ENCODE data around the gene RASA3.
"Not testable (repeated sequence)": the region's sequence is repeated elsewhere in the genome, so short reads cannot be mapped to it uniquely, and the experiment has no call there.

The RASA3 gene

DNA sequence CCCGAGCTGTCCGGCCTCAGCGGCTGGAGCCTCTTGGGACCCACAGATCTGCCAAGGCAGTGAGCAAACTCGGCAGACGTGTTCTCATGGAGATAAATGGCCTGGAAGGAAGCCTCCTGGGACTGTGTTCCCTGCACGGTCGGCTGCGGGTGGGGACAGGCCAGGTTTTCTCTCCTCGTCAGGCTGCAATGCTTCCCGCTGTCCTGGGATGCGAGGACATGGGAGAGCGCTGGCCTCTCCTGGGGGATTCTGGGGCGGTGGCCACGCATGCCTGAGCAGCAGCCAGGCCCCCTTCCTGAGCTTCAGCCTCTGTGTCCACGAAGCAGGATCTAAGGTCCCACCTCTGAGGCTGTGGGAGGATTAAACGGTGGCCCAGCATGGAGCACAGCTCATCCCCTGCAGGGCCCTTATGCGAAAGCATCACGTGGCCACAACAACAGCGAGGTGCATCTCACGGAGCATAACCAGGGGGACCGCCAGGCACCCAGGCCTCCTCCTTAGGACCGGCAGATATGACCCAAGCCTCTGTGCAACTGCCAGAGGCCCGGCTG, 137.3 kb downstream of the RASA3 start:
- DNase-seq (ENCODE audit: low read depth, low spot score): no peak
- H3K4me3 ChIP-seq (ENCODE audit: low read length): no peak overlapping the region

DNA sequence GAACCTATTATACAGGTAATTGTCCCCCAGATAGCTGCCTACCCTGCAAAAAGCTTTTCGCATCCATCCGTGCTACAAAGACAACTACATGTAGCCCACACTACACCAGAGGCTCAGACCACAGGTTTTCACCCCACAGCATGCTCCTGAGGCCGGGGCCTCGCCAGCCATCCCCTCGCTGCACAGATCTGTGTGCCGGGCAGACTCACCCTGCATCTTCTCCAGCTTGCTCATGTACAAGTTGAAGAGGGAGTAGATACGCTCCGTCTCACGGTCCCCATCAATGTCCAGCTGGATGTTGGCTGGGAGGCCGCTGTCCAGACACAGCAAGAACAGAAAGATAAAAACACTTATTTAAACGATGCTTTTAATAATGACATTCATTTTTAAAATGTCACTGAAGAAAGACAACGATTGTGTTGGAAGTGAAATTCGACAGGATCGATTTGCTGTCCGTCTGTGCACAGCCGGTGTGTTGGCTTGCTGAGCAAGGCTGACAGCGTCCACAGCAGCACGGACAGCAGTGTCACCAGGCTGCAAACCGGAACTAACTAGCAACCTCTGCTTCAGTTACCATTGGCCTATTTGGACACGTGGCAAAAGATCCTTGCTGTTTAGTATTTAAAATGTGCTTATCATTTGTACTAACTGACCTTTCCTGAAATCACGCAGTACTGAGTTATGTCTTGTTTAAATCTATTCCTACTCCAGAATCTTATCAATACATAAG, 140.0 kb downstream of the RASA3 start:
- no peak overlapping the region for H3K4me3 ChIP-seq (ENCODE audit: low read length)
- DNase-seq (ENCODE audit: low read depth, low spot score): no peak

DNA sequence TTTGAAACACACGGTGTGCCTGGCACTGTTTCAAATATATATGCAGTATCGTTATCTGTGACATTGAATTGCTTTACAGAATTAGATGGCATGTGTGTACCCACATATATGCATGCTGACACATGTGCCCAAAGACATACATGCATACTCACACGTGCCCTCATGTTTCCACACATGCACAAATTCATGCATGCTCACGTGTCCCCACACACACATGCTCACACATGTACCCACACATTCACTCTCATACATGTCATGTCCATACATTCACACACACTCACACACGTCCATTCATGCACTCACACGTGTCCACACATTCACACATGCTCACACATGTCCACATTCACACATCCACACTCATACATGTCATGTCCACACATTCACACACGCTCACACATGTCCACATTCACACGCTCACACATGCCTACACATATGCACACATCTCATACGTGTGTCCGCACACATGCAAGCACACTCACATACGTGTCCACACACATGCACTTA, 140.7 kb downstream of the RASA3 start:
- no peak overlapping the region for H3K4me3 ChIP-seq (ENCODE audit: low read length)

DNA sequence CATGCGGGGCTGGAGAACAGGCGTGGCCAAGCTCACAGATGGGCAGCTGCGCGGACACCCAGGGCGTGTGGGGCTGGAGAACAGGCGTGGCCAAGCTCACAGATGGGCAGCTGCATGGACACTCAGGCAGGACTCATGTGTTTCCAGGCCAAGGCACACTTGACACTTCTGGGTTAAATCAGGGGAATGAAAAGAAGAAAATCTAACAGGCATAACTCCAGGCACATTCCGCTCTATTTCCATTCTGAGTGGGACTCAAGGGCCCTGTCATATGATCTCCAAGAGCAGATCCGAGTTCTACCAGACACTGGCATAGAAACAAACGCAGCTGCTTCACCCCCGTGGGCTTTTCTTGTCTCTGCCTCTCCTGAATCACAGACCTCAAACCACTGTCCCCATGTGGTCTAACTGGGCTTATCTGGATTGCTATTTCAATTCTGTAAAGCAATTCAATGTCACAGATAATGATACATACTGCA, 141.2 kb downstream of the RASA3 start:
- no peak overlapping the region for H3K4me3 ChIP-seq (ENCODE audit: low read length)
- no peak for DNase-seq (ENCODE audit: low read depth, low spot score)

More for the DNA sequence above, 140.7 kb downstream of the RASA3 start:
- DNase-seq (ENCODE audit: low read depth, low spot score): no peak

DNA sequence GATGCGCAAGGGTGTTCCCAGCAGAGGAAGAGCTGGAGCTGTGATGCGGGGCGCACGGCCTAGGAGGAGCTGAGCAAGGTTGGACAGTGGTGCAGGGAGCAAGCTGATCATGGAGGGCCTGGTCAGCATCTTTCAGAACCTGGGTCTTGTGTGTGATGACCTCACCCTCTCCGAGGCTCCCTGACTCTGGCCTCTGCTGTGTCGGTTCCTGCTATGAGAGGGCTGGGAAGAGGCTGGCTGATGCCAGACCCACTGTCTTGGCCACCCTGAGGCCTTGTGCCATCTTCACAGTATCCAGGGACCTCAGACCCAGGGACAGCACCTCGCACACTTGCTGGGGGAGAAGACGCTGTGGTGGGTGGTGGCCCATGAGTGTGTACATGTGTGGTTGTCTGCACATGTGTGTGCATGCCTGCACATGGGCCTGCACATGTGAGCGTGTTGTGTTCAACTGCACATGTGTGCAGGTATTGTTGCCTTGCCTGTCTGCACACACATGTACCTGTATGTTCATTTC, 142.0 kb downstream of the RASA3 start:
- no peak for DNase-seq (ENCODE audit: low read depth, low spot score)
- no peak overlapping the region for H3K4me3 ChIP-seq (ENCODE audit: low read length)

DNA sequence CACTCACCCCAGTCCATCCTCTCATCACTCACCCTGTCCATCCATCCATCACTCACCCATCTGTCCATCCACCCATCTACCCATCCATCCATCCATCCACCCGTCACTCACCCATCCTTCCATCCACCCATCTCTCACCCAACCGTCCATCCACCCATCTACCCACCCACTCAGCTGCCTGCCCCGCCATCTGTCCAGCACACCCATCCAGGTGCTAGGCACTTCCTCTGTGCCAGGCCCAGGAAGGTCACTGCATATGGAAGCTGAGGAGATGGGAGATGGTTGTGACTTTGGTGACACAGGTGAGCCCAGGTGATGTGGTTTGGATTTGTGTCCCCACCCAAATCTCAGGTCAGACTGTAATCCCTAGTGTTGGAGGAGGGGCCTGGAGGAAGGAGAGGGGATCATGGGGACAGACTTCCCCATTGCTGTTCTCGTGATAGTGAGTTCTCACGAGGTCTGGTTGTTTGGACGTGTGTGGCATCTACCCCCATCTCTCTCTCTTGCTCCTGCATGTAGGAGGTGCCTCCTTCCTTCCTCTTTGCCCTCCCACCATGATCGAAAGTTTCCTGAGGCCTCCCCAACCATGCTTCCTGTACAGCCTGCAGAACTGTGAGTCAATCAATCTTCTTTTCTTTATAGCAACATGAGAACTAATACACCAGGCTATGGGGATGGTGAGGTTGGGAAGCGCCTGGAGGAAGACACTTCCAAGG, 142.7 kb downstream of the RASA3 start:
- no peak for DNase-seq (ENCODE audit: low read depth, low spot score)

DNA sequence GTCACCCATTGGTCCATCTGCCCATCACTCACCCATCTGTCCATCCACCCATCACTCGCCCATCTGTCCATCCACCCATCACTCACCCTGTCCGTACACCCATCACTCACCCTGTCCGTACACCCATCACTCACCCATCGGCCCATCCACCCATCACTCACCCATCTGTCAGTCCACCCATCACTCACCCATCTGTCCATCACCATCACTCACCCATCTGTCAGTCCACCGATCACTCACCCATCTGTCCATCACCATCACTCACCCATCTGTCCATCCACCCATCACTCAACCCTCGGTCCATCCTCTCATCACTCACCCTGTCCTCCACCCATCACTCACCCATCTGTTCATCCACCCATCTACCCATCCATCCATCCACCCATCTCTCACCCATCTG, 143.6 kb downstream of the RASA3 start:
- not testable (repeated sequence) for DNase-seq (ENCODE audit: low read depth, low spot score); H3K4me3 ChIP-seq (ENCODE audit: low read length)

More for the DNA sequence above, 142.7 kb downstream of the RASA3 start:
- no peak overlapping the region for H3K4me3 ChIP-seq (ENCODE audit: low read length)

DNA sequence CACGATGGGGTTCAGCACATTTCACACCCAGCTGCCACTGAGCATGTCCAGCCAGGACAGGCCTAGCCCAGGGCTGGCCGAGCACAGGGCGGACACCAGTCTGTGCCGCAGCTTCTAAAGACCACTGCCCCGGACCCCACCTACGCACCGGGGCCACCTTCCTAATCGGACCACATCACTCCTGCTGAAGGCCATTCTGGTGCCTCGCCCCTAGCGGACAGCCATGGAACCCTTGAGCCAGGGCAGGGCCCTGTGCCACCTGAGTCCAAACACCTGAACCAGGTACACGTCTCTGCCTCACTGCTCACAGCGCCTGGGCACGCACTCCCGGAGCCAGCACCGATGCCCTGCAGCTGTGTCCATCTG, 150.1 kb downstream of the RASA3 start:
- H3K4me3 ChIP-seq (ENCODE audit: low read length): no peak overlapping the region
- no peak for DNase-seq (ENCODE audit: low read depth, low spot score)

DNA sequence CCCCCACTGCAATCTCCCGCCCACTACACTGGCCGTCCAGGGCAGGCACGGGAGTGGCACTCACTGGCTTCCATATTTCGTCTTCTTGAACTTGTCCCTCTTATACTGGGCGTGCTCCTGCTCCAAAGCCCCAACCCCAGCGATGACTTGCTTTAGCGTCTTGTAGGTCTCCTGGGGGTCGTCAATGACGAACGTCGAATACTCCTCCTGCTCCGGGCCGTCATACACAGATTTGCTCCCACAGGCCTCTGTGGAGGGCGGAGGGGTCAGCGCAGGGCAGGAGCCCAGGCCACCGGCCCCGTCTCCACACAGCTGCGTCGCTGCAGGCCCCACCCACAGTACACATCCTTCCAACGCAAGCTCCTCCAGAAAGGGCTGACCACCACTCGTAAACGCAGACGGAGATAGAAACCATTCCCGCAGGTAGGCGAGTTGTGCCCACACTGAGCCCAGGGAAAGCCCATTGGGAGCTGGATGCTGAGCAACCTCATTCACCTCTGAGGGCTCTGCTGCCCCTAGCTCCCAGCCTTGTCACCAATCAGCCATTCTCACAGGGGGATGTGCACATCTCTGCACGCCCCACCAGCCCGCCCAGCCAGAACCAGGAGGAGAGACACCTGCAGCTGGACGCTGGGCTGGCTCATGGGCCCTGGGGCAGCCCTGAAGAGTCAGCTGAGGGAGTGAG, 150.7 kb downstream of the RASA3 start:
- no peak for DNase-seq (ENCODE audit: low read depth, low spot score)
- H3K4me3 ChIP-seq (ENCODE audit: low read length): no peak overlapping the region

DNA sequence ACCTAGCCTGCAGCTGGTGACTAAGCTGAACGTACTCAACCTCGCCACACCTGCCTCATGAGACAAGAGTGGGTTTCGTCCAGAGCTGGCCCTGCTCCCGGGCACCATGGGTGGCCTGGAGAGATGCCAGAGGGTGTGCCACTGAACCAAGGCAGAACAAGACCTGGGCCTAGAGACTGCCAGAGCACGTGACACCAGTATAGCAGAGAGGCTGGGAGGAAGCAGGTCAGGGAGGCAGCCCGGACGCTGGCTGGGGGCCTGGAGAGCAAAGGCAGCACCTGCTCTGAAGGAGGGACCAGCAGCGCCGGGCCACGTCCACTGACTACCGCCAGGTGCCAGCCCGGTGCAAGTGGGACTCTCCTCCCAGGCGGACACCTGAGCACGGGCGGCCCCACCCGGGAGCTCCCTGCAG, 151.2 kb downstream of the RASA3 start:
- no peak overlapping the region for H3K4me3 ChIP-seq (ENCODE audit: low read length)
- DNase-seq (ENCODE audit: low read depth, low spot score): no peak

DNA sequence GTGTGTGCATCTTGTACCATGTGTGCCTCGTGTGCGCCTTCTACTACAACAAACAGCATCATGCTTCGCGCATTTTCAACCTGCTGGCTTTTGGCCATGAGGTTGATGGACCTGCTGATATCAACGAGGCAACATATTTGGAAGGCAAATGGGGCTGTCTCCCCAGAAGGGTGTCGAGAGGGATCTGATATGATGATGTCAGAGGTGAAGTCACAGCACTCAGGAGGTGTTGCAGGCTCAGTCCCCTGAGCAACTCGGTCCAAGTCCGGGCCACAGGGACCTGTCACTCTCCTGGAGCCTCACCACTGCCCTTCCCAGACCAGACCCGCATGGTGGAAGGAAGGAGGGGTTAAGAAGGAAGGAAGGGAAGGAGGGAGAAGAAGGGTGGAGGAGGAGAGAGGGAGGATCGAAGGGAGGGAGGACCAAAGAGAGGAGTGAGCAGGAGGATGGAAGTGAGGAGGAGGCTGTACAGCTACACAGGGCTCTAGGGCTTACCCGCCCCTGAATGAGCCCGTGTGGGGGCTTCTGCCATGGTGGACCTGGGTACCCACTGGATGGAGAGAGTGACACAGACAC, 151.8 kb downstream of the RASA3 start:
- no peak overlapping the region for H3K4me3 ChIP-seq (ENCODE audit: low read length)
- no peak for DNase-seq (ENCODE audit: low read depth, low spot score)

DNA sequence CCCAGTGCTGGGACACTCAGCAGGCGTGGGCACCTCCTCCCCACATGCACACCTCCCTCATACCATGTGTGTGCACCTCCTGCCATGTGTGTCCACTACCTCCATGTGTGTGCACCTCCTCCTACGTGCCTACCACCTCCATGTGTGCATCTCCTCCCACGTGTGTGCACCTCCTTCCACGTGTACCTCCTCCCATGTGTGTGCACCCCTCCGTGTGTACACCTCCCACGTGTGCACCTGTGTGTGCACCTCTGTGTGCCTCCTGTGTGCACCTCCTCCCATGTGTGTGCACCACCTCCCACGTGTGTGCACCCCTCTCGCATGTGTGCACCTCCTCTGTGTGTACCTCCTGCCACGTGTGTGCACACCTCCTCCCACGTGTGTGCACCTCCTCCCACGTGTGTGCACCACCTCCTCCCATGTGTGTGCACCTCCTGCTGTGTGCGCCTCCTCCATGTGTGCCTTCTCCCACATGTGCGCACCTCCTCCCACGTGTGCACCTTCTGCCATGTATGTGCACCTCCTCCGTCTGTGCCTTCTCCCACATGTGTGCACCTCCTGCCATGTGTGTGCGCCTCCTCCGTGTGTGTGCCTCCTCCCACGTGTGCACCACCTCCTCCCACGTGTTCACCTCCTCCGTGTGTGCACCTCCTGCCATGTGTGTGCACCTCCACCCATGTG, 152.5 kb downstream of the RASA3 start:
- H3K4me3 ChIP-seq (ENCODE audit: low read length): no peak overlapping the region
- DNase-seq (ENCODE audit: low read depth, low spot score): no peak

DNA sequence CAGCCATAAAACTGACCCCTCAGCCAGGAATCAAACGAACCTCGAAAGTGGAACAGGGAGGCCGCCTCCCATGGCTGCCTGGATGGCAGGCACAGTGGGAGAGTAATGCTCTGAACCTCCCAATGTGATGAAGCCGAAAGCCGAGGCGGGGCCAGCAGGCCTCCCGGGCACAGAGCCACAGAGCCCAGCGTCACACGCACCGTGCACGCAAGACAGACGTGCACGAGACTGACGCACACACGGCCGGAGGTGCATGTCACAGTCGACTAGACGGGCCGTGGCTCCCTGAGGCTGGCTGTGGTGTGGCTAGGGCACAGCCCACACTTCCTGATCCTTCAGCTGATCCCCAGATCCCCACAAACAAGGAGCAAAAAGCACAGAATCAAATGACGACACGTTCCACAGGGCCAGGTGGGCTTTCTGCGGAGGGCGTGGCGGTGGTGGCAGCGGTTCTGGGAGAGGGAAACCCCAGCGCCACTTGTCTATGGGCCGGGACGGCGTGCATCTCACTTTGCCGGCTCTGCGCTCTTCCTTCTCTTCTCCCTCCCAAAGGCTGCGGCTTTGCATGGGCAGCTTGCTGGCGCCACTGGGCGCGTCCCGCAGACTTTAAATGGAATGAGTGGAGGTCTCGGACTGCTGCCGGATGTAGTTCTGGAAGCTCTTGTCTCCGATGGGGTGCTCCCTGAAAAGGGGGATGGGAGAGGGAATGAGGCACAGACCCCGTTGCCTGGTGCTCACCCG, 153.5 kb downstream of the RASA3 start:
- DNase-seq (ENCODE audit: low read depth, low spot score): no peak
- no peak overlapping the region for H3K4me3 ChIP-seq (ENCODE audit: low read length)

DNA sequence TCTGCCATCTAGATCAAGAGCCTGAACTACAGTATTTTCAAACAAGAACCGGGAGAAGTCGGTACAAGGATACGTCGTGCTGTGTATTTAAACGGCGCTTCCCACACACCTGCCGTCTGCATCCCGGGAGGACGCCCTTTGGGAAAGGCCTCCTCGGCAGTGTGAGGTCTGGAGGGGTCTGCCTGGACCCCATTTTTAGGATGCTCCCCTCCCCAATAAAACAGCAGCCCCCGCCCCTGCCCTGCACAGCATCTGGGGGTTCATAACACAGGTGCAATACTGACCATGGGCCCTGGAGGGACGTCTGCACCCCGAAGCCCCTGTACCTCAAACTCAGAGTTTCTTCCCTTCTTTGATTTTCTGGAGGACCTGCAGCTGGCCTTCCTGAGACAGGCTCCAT, 154.4 kb downstream of the RASA3 start:
- no peak for DNase-seq (ENCODE audit: low read depth, low spot score)
- H3K4me3 ChIP-seq (ENCODE audit: low read length): no peak overlapping the region

DNA sequence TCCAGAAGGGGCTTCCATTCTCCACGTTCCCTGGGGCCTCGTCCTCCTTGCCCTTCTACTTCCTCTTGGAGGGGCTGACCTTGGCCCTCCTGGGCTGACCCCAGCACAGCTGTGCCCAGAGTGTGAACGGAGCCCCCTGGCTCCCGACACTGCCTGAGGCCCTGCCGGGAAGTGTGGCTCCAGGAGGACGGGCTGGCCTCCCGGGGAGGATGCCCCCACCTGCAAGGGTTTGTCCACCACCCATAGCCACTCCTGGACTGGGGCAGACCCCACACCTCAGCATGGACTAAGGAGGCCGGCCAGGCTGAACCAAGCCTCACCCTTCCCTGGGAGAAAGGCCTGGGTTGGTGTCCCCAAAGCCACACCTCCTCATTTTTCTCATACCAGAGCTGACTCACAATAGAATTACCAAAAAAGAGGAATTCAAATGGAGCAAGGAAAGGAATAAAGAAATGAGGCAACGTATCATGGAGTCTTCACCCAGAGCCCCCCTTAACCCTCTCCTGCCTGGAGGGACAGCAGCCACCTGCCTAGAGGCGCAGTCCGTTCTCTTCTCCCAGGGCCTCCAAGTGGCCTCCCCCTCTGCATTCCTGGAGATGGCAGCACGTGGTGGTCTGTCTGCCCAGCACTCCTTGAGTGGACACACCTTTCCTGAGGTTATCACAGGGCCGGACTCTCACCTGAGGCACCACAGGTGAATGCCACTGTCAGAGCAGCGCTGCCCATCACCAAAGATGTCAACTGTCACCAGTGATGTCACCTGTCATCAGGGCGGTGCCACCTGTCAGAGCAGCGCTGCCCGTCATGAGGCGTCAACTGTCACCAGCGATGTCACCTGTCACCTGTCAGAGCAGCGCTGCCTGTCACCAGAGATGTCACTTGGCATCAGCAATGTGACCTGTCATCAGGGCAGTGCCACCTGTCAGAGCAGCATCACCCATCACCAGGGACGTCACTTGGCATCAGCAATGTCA, 155.4 kb downstream of the RASA3 start:
- DNase-seq (ENCODE audit: low read depth, low spot score): no peak
- no peak overlapping the region for H3K4me3 ChIP-seq (ENCODE audit: low read length)

DNA sequence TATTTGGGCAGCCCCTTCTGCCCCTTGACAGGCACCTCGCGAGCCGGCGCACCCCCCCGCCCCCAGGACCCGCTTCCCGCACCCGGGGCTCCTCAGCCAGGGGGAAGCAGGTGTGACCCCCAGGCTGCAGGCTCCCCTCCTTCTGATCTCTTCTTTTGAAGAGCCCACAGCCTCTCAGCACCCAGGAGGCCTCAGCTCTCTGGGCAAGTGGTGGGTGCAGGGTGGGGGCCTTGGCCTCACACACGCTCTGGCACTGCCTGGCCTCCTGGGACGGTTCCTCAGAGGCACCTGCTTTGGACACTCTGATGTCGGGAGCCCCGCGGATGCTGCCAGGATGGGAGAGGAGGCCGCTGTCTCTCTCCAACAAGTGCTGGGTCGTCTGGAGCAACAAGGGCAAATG, 157.0 kb downstream of the RASA3 start:
- H3K4me3 ChIP-seq (ENCODE audit: low read length): no peak overlapping the region
- no peak for DNase-seq (ENCODE audit: low read depth, low spot score)

Measured in Jurkat, Clone E6-1 (cell line).